HL-60 (cell line): ENCODE data around the gene LMBRD1.

Experiments used
- CTCF ChIP-seq: IDR thresholded peaks from one replicate; pipeline ENCODE4 v1.5.1; 2011; ENCODE audit warnings: low read length, control low read depth, inconsistent platforms; ENCODE audit not compliant: insufficient read depth
- POLR2AphosphoS5 ChIP-seq: IDR thresholded peaks from 2 replicates; pipeline ENCODE4 v1.6.1; 2012; ENCODE audit warnings: low read depth

DNA sequence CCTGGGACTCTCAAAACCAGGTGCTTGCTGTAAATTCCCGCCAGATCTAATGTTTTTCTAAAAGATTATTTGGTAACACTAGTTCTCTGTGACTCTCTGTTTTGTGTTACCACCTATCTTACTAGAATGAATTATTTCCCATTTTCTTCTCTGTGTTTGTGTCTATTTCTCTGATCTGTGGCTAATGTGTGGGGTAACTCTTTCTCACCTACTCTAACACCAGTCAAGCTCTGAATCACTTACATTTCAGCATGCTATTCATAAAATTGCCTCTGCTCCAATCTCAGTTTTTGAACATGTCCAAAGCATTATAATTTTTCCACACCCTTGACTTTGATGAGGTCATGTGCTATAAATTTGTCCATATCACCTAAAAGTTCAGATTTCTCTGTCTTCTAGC lies 46.4 kb upstream of the LMBRD1 start:
- no peak for TF ChIP-seq CTCF
- TF ChIP-seq POLR2AphosphoS5: no peak
